HG02763 (cell line): Measurements from ENCODE around the gene FOXO6.
"Not testable (repeated sequence)": the region's sequence is repeated elsewhere in the genome, so short reads cannot be mapped to it uniquely, and the experiment has no call there.

Source experiments
- ATAC-seq: cut with Tn5 transposase; IDR thresholded peaks from one replicate; pipeline ENCODE4 v1.9.1; 2021; ENCODE audit warnings: mild to moderate bottlenecking, moderate library complexity; ENCODE audit not compliant: unreplicated experiment

Gene FOXO6

DNA sequence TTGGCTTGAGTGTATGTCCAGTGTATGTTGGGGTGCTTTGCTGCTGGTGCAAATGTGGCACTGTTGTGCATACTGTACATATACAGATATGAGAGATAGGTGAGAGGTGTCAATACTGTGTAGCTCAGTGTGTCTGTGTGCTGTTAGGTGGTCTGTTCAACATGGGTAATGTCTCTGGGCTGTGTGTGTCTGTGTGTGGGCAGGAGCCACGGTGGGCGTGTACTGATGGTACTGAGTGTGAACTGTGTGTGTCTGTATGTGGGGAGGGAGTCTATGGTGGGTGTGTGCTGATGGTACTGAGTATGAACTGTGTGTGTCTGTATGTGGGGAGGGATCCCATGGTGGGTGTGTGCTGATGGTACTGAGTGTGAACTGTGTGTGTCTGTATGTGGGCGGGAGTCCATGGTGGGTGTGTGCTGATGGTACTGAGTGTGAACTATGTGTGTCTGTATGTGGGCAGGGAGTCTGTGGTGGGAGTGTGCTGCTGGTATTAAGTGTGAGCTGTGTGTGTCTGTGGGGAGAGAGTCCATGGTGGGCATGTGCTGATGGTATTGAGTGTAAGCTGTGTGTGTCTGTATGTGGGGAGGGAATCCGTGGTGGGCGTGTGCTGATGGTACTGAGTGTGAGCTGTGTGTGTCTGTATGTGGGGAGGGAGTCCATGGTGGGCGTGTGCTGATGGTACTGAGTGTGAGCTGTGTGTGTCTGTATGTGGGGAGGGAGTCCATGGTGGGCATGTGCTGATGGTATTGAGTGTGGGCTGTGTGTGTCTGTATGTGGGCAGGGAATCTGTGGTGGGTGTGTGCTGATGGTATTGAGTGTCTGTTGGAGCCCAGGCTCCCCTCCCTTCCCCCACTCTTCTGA, 32.2 kb upstream of the FOXO6 start:
- no peak for ATAC-seq

DNA sequence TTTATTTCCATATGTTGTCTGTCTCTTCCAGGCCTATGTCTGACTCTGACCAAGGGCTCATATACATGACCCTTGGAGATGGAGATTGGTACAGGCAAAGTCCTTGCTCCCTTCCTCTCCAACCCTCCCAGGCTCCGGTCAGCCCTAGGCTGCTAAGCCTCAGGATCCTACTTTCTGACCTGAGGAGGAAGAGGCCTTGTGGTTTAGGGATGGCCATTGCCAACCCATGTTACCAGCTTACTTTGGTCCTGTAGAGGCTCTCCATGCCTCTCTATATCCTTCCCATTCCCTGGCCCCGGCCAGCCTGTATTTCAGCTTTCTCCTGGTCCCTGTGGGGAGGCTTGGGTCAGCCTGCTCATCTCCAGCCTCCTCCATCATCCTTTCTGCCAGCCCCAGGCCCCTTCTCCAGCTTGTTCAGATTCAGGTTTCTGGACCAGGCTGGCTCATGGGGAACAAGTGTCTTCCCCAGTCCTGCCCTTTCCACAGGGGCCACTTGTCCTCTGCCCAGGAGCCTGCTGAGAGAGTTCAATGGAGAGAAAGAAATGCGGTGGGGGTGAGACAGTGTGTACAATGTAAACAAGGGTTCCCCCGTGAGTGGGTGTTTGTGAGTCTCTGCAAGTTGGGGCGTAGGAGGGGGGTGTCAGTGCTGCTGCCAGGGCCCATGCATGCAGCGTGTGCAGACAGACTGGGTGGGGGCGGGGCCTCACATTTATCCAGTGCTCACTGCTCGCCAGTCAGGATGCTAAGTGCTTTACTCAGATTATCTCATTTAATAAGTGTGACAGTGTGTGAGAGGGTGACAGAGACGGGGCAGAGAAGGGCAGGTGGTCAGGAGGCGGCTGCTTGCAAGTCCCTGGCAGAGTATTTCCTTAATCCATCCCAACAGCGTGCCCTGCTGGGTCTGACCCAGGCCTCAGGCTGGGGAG, 31.3 kb upstream of the FOXO6 start:
- ATAC-seq: no peak

DNA sequence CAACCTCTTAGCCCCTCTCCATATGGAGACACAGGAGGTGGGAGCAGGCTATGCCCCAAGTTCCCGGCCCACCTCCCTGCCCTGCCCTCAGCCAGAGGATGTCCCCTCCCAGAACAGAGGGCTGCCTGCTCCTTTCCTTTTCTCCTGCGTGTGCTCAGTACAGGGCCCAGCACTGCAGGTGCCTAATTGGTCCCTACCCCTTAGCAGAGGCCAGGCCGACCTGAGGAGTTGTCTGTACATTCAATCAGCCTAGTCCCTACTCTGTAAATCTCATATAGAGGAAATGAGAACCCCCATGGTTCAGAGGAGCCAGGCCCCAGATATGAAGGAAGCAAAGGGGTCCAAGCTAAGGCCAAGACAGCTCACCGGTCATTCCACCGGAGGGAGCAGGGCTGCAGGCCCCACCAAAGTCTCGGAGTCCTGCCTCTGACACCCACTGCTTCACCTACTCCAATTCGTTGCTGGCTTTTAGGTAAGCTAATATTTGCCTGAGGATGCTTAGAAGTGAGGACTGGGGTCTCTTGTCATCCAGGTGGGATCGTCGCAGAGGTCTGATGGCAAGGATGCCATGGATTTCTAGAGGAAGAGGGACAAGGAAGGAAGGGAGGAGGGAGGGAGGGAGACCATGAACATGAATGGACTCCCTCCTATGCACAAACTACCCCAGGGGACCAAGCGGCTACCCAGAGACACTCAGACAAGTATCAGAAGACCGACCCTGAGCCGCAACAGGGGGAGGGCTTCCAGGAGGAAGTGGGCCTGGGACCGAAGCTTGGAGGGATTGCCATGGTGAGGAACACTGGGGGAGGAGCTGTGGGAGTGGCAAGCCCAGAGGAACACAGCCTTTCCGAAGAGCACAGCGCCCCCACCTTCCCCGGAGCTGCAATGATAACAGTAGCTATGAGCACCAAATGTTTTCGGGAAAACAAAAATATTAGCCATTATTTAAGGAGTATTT, 30.4 kb upstream of the FOXO6 start:
- no peak for ATAC-seq

DNA sequence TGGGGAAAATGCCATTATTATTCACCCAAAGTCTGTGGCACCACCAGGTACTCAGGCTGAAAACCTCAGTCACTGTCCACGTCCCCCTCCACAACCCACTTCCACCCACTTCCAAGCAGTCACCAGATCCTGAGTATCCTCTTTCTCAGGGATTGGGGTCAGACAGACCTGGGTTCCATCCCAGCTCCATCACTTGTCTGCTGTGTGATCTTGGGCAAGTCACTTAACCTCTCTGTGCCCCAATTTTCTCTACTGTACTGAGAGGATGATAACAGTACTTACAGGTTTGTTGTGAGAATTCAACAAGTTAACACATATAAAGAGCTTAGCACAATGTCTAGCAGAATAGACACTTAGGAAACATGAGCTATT, 29.7 kb upstream of the FOXO6 start:
- ATAC-seq: no peak

DNA sequence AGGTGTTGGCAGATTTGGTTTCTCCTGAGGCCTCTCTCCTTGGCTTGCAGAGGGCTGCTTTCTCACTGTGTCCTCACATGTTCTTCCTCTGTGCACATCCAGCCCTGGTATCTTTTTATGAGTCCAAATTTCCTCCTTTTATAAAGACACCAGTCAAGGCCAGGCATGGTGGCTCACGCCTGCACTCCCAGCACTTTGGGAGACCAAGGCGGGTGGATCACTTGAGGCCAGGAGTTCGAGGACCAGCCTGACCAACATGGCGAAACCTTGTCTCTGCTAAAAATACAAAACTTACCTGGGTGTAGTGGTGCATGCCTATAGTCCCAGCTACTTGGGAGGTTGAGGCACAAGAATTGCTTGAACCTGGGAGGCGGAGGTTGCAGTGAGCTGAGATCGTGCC, 29.1 kb upstream of the FOXO6 start:
- not testable (repeated sequence) for ATAC-seq

DNA sequence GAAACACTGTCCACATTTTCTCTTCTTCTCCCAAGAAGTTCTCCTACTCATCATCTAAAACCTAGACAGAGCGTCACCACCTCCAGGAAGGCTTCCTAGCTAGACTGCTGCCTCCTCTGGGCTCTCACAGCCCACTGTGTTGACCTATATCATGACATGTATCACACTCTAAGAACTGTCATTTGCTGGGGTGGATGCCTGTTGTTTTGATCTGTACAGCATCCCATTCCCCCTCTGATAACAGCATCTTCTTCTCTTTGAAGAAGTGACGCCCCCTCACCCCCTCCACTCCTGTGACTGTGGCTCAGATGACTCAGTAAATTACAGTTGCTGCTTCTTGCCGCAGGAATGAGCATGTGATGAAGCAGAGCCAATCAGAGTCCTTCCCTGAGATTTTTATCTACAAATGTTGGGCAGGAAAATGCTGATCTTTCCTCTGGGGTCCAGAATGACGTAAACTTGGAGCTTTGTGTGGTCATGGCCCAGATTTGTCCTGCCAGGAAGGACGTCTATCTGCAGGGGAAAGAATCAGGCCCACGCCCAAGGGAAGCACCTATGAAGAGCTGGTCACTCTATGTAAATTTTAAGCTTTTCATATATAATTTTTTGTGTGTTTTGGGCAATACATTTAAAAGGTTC, 28.0 kb upstream of the FOXO6 start:
- no peak for ATAC-seq

DNA sequence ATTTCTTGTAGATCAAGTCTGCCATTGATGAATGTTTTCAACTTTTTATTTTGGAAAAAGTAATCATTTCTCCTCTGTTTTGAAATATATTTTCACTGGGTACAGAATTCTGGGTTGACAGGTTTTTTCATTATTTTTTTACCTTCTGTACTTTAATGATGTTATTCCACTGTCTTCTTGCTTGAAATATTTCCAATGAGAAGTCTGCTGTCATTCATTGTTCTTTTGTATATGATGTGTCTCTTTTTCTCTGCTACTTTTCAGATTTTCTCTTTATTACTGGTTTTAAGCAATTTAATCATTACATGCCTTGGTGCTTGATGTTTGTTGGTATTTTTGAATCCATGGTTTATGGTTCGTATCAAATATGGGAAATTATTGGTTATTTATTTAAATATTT, 22.4 kb upstream of the FOXO6 start:
- ATAC-seq: no peak

DNA sequence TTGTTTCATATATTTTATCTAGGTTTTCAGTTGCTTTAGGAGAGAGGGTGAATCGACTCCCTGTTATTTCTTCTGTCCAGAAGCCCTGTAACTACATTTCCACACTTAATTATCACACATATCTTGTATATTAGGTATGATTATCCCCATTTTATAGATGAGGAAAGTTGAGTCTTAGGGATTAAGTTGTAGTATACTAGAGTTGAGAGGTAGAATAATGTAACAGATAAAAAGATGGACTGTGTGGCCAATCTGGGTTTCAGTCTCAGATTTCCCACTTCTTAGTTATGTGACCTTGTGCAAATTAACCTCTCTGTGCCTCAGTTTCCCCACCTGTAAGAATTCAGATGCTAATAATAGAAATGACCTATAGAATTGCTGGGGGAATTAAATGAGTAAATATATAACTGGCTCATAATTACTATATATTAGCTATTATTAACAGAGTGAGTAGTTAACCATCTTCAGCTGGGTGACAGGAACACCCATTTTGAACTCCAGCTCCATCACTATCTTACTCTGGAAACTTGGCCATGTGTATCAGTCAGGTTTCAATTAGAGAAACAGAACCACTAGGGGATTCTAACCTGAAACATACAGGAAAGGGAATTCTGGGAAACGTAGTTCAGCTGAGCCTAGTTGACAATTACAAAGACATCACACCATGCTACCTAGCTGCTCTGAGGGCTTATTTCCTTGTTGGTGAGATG, 20.4 kb upstream of the FOXO6 start:
- ATAC-seq: no peak

DNA sequence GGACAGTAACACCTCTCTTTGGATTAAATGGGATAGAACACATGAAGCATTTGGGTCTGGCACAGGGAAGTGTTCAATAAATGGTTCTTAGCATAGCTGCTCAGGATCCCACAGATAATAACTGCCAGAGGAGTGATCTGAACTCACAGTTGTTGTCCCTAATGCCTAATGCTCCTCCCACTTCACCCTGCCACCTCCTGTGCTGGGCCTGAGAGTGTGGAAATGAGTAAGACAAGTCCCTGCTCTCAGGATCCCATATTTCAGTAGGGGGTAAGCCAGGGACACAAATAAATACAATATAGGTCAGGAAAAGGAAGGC, 19.9 kb upstream of the FOXO6 start:
- ATAC-seq: no peak

DNA sequence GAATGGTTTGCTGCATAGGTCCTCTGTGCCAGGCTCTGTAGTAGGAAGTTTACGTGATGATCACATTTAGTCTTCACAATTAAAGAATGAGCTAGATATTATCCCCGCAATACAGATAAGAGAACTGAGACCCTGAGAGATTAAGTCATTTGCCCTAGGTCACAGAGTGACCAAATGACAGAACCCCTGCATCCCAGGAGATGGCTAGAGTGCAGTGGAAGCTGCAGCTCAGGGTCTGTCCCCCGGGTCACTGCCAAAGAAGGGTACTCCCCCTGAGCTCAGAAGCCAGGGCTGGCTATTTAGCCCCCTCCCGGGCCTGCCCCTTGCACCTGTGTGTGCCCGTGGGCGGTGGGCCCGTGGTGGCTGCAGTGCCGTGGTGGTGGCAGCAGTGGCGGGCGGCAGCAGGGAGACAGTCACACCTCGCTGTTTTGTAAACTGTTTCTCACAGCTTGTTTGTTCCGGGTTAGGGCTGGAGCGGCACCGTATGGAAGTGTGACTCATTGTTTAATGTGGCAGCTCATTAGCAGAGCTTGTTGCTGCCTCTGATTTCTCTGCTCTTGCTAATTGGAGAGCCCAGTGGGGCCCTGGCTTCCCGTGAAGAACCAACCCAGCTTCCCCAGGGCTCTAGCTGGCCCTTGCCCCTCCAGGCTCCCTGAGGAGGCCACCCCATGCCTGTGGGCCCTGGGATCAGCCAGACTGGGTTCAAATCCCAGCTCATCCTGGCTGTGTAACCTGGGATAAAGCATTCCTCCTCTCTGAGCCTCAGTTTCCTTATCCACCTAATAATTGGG, 19.3 kb upstream of the FOXO6 start:
- no peak for ATAC-seq

DNA sequence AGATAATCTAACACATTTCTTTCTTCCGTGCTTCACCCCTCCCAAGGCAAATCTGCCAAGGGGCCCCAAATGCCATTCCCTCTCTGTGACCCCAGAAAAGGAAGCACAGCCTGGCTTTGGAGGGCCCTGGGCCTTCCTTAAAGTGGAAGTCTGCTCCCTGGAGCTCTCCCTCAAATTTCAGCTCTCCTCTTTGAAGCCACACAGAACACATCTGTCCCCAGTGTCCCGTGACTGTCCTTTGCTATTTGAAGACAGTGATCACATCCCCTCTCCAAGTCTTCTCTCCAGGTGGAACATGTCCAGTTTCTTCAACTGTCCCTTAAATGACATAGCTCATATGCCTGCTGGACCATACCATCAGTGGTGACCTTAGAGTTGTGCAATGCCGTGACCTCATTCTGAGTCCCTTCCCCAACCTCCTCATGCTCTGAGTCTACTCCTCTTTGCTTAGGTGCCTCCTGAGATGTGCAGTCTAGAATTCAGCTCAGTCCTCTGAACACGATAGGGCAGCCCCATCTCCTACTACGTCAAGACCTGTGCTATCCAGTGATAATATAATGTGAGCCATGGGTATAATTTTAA, 18.4 kb upstream of the FOXO6 start:
- ATAC-seq: no peak

DNA sequence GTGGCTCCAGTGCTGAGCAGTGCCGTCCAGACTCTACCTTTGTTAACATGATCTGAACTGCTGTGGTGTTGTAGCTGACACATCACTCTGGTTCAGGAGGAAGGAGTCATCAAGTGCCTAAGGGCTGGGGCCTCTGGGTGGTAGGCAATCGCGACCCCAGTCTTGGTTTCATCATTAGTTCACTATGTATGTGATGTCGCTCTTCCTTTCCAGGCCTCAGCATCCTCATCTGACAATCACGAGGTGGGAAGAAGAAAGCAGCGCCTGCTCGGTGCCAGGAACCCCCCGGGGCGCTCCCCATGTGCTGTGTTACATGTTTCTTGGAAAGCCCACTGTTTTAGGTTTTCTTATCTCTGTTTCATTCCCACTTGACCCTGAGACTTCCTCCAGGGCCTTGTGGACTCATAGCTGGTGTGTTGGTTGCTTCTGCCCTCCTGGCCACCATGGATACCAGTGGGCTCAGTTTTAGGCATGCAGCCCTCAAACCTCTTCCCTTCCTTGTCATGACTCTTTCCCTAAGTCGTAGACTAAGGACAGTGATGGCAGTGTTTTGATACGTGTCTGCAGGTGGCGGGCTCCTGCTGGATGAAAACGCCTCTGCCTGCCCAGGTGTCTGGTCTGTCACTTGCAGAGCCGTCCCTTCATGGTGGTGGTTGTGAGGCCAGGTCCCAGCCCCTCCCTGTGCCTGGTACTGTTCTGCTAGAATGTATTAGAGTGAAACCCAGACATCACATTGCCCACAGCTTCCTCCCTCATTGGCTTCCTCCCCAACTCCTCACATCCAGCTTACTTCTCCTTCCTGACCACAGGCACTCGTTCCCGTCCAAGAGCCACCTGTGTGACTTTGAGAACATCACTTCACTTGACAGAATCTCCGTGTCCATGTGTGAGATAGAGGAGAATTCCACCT, 17.2 kb upstream of the FOXO6 start:
- no peak for ATAC-seq

DNA sequence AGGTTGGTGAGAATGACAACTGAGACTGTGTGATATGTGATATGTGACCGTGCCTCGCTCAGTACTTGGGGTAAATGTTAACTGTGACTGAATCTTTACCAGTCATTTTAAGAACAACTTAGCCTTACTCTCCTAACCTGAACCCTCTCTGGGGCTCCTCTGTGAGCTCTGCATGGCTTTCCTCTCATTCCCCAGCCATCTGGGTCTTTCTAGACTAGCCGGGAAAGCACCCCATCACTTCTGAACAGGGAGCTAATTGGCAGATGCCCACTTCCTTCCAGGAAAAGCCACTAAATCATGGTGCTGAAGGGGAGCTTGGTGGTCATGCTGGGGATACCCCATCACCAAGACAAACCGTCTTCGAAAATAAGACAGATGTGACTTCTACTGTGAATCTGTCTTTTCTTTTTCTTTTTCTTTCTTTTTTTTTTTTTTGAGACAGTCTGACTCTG, 16.5 kb upstream of the FOXO6 start:
- no peak for ATAC-seq

DNA sequence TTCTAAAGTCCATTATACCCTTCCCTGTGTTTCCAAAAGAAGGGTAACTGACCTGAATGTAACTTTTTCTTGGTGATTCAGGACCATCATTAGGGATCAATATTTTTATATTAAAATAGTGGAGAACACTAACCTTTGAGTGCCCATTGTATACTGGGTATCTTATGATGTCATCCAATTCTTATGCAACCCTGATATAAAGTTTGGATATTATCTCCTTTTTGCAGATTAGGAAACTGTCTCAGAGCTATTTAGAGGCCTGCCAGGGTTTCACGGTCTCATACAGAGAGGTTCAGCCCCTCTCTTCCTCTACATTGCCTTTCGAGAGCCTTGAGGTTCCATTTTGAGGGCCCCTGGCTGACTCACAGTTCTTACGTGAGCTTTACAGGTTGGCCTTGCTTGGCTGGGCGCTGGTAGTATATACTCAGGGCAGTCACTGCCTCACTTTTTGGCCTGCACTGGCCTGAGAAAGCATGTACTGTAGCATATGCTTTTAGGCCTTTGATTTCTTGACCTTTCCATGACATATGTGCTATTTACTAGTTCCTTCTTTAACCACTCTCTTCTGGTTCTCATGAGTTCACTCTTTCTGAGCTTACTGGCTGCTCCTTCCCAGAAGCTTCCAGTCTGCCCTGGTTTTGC, 15.7 kb upstream of the FOXO6 start:
- no peak for ATAC-seq

DNA sequence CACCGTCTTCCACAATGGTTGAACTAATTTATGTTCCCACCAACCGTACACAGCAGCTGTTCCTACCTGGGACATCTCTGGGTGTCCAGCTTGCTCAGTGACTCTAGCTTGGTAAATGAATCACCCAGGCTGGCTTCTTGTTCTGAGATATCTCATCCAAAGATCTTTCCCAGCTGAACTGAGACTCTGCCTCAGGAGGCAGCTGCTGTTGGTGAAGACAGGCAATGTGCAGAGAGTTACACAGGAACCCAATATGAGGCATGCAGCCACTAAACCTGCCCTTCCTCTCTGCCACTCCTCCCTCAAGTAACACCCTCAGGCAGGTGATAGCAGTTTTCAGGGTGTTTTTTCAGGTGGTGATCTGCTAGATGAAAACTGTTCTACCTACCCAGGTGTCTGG, 14.0 kb upstream of the FOXO6 start:
- ATAC-seq: no peak

DNA sequence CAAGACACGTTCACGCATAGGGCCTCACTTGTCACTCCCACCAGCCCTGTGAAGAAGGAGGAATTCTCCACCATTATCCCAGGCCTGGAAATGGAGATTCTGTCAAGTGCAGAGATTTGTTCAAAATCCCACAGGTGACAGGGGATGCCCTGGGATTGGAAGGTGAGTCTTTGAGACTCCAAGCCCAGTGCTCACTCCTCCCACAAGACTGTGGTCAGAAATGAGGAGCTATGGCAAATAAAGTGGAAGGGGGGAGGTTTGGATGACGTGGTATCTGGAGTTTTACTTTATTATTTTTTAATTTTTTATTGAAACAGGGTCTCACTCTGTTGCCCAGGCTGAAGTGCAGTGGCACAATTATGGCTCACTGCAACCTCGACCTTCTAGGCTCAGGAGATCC, 12.8 kb upstream of the FOXO6 start:
- no peak for ATAC-seq

DNA sequence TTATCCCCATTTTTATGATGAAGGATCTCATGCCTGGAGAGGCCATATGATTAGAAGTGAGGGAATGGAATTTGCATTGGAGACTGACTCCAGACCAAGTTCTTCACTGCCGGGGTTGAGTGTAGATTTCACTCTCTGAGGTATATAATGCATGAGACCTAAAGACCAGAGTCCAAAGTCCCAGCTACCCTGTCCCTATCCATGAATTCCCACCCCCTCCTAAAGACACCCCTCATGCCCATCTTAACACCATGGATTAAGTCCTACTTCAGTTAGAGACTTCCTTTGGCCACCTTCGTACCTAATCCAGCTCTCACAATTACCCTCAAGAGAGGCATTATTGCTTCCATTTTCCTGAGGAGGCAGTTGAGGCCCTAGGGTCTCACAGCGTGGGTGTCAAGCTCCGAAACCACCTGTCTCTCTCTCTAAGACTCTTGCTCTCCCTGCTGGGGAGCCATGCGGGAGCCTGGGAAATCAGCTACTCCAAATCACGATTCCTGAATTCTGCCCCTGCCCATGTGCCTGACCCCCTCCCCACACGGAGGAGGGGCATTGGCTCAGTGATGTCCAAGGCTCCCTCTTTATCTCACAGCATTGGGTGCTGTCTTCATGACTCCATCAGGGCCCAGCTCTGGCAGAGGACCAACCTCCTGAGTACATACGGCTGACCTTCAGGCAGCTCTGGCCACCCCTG, 11.7 kb upstream of the FOXO6 start:
- ATAC-seq: no peak
